Kidney (tissue), 14 donors: ENCODE measurements around the gene TM2D1. TPM values are rescaled to one million over a fixed set of nuclear protein-coding genes. Genes with fewer than 3 reads are reported as not detected.
"Not testable (repeated sequence)": the region's sequence is repeated elsewhere in the genome, so short reads cannot be mapped to it uniquely, and the experiment has no call there.

Source experiments
- DNase-seq, 5 donors: peaks; one replicate each; pipeline ENCODE4 v3.0.0-alpha.2; 2013 to 2020
- FAIRE-seq: peaks from 2 replicates; lab custom pipeline; 2012; peaks lifted over from hg19 to GRCh38; lab: Jason Lieb, UNC
- H3K27ac ChIP-seq, 2 donors: one replicate each; pipeline ENCODE4 v1.7.0; 2013; ENCODE audit warnings: low read depth in 2 of 2, low read length in 2 of 2, inconsistent platforms in 1 of 2
- H3K27me3 ChIP-seq: one replicate; pipeline ENCODE4 v1.7.1; 2013; ENCODE audit warnings: low read length, inconsistent platforms; ENCODE audit not compliant: control insufficient read depth, insufficient read depth
- H3K36me3 ChIP-seq, 3 donors: one replicate each; pipeline versions ENCODE4 v1.7.0 to v1.7.1; 2013; ENCODE audit warnings: low read length in 3 of 3, control low read depth in 1 of 3, inconsistent platforms in 1 of 3; ENCODE audit not compliant: insufficient read depth in 3 of 3, control insufficient read depth in 2 of 3
- H3K4me1 ChIP-seq, 3 donors: one replicate each; pipeline versions ENCODE4 v1.7.0 to v1.7.1; 2013; ENCODE audit warnings: low read length in 3 of 3, inconsistent platforms in 1 of 3, low read depth in 1 of 3; ENCODE audit not compliant: control insufficient read depth in 2 of 3, insufficient read depth in 2 of 3
- H3K4me3 ChIP-seq, 3 donors: one replicate each; pipeline versions ENCODE4 v1.7.0 to v1.8.1; 2013; ENCODE audit warnings: low read length in 3 of 3, control low read depth in 1 of 3, inconsistent platforms in 1 of 3
- H3K9ac ChIP-seq, 3 donors: one replicate each; pipeline versions ENCODE4 v1.7.0 to v1.7.1; 2013; ENCODE audit warnings: low read length in 3 of 3, control low read depth in 1 of 3, inconsistent platforms in 1 of 3
- H3K9me3 ChIP-seq, 3 donors: one replicate each; pipeline versions ENCODE4 v1.7.0 to v1.7.1; 2013; ENCODE audit warnings: low read length in 3 of 3, control low read depth in 1 of 3, inconsistent platforms in 1 of 3; ENCODE audit not compliant: control insufficient read depth in 2 of 3, insufficient read depth in 1 of 3
- CTCF ChIP-seq: IDR thresholded peaks from 3 replicates; pipeline ENCODE4 v1.5.1; 2012; ENCODE audit warnings: mild to moderate bottlenecking, moderate library complexity, borderline replicate concordance; ENCODE audit not compliant: insufficient read depth; ENCODE audit errors: extremely low read depth
- intact Hi-C: fragments of 100-400 bp; cut with DNase I; formaldehyde crosslinking; loops from one replicate; pipeline ENCODE4 v1.11.1; 2022
- polyA plus RNA-seq: library from polyadenylated mRNA; stranded (reverse); fragments of 350-450 nt; fragmentation: Illumina TruSeq; extraction: RNeasy Lipid Tissue Mini Kit (QIAGEN cat#74804); gene quantifications from one replicate; pipeline ENCODE4 v1.2.3, GENCODE V29; 2014; ENCODE audit warnings: low read depth, low replicate concordance; ENCODE audit not compliant: insufficient read depth
- total RNA-seq: library from RNA; stranded (reverse); fragmentation: NEBNext Ultra II Directional; extraction: Animal tissue kit (Norgen Biotek cat#: 25700); gene quantifications from one replicate; pipeline ENCODE4 v1.2.1, GENCODE V29; 2021
- donor health status: control.
- donor health status: control.
- donor health status: control.
- donor health status: control.
- donor health status: control.
- donor health status: DM: yes; HTN: yes; CAD: no.
- donor health status: Normal renal cell carcinoma (clear cell type).

Gene TM2D1
- total and polyA plus RNA-seq, 2 donors from 2014 or later: 49.6 to 52.6 TPM

- TF ChIP-seq CTCF: no peak
- DNase-seq (peak; percentile 84 to 93 (median 90)), FAIRE-seq (no peak)
- Histone ChIP-seq H3K9me3 (no peaks in the 10 kb centered on the region), H3K36me3 (no peaks in the 10 kb centered on the region), H3K27ac (peak within 1 kb of the TSS; percentile 95 to 97), H3K4me1 (peaks cover 0 to 10% (median 3%) of the 10 kb centered on the region in 3 donors), H3K27me3 (no peaks in the 10 kb centered on the region), H3K9ac (peak within 1 kb of the TSS; percentile 69 to 93 (median 89)), H3K4me3 (peak within 1 kb of the TSS; percentile 88 to 93 (median 92))
- intact Hi-C loops: no loop called here
Observed at GRCh38 chr1:61741711-61742619, 17.0 kb upstream of the TM2D1 start, which contains the start of gene PATJ. Gene PATJ, plus strand, starts transcription at chr1:61742480. Its CDS starts 20,413 bp downstream, at chr1:61762893.

GRCh38 chr1:61740751-61741700 lies 16.1 kb upstream of the TM2D1 start:
- no peak for DNase-seq
- Histone ChIP-seq H3K36me3 (no peaks in the 10 kb centered on the region), H3K27ac (peak overlapping the region; percentile 95), H3K27me3 (no peaks in the 10 kb centered on the region), H3K9me3 (no peaks in the 10 kb centered on the region), H3K4me3 (peak overlapping the region; percentile 88 to 93 (median 92)), H3K9ac (peak overlapping the region in 2 of 3 donors; percentile 85 to 89), H3K4me1 (peaks cover 0 to 6% (median 3%) of the 10 kb centered on the region in 3 donors)
- no peak for FAIRE-seq
- intact Hi-C loops: no loop called here
- no peak for TF ChIP-seq CTCF

- Histone ChIP-seq H3K4me1 (no peaks in the 10 kb centered on the region), H3K9ac (no peak overlapping the region), H3K4me3 (no peak overlapping the region), H3K27me3 (no peaks in the 10 kb centered on the region), H3K36me3 (no peaks in the 10 kb centered on the region), H3K9me3 (no peaks in the 10 kb centered on the region), H3K27ac (no peak overlapping the region)
- intact Hi-C loops: no loop called here
- TF ChIP-seq CTCF: no peak
- FAIRE-seq (no peak), DNase-seq (no peak)
Observed at GRCh38 chr1:61732726-61733125, 7.8 kb upstream of the TM2D1 start.

- H3K9me3 ChIP-seq, H3K27ac ChIP-seq, H3K27me3 ChIP-seq, H3K4me3 ChIP-seq, intact Hi-C loops, H3K4me1 ChIP-seq, H3K9ac ChIP-seq, FAIRE-seq, H3K36me3 ChIP-seq, DNase-seq: not testable (repeated sequence)
Observed at GRCh38 chr1:61730679-61731078, 5.7 kb upstream of the TM2D1 start.
